Measurements from ENCODE around the gene FBXL12. TPM values are rescaled to one million over a fixed set of nuclear protein-coding genes. Genes with fewer than 3 reads are reported as not detected.

FBXL12 gene, protein sequence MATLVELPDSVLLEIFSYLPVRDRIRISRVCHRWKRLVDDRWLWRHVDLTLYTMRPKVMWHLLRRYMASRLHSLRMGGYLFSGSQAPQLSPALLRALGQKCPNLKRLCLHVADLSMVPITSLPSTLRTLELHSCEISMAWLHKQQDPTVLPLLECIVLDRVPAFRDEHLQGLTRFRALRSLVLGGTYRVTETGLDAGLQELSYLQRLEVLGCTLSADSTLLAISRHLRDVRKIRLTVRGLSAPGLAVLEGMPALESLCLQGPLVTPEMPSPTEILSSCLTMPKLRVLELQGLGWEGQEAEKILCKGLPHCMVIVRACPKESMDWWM
- total RNA-seq, result 23.4 and 23.7 TPM in 2 replicates

DNA sequence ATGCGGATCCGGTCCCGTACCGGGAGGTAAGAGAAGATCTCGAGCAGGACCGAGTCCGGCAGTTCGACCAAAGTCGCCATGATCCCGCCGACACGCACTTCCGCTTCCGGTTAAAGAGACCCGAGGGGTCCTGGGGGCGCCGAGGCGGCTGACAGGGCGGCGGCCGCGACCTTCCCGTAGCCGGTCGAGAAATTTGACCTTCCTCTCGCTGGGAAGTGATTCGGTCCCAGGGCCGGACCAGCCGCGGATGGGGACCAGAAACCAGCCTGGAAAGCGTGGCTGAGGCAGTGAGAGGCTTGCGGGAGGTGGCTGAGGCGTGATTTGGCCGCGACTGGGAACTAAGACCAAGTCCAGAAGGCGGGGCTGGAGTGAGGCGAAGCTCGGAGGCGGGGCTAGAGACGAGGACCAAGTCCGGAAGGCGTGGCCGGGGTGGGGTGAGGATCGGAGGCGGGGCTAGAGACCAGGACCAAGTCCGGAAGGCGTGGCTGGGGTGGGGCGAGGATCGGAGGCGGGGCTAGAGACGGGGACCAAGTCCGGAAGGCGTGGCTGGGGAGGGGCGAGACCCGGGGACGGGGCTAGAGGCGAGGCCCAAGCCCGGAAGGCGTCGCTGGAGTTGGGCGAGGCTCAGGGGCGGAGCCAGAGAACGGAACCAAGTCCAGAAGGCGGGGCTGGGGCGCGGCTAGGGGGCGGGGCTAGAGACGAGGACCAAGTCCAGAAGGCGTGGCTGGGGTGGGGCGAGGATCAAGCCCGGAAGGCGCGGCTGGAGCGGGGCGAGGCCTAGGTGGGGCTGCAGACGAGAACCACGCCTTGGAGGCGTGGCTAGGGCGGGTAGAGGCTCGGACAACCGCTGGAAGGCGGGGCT, at the start of gene FBXL12:
Gene FBXL12 (minus strand): TSS at position 346 of the 862 bp plus-strand sequence. CDS start 266 bp downstream, at position 80.
- no peaks in the 10 kb centered on the region for H3K27me3 Mint-ChIP-seq (ENCODE audit: low read depth)
- H3K36me3 Mint-ChIP-seq (ENCODE audit: low read depth), result peaks cover 33% of the 10 kb centered on the region
- intact Hi-C loops (cut with micrococcal nuclease), result loop anchor here (1.0 to 5.0 kb wide), 5 partner anchors 8 to 1143 kb away; partner anchors contain the start of genes SMARCA4, UBL5 and ZNF561
- peaks cover 19% of the 10 kb centered on the region for H3K9me3 Mint-ChIP-seq
- DNase-seq (ENCODE audit: low spot score), result peak; percentile 100
- H3K27ac Mint-ChIP-seq, result peak within 1 kb of the TSS; percentile 87
- peaks cover 21% of the 10 kb centered on the region for H3K4me1 Mint-ChIP-seq (ENCODE audit: low read depth)
- H3K4me3 Mint-ChIP-seq (ENCODE audit: low read depth), result peak within 1 kb of the TSS; percentile 90

DNA sequence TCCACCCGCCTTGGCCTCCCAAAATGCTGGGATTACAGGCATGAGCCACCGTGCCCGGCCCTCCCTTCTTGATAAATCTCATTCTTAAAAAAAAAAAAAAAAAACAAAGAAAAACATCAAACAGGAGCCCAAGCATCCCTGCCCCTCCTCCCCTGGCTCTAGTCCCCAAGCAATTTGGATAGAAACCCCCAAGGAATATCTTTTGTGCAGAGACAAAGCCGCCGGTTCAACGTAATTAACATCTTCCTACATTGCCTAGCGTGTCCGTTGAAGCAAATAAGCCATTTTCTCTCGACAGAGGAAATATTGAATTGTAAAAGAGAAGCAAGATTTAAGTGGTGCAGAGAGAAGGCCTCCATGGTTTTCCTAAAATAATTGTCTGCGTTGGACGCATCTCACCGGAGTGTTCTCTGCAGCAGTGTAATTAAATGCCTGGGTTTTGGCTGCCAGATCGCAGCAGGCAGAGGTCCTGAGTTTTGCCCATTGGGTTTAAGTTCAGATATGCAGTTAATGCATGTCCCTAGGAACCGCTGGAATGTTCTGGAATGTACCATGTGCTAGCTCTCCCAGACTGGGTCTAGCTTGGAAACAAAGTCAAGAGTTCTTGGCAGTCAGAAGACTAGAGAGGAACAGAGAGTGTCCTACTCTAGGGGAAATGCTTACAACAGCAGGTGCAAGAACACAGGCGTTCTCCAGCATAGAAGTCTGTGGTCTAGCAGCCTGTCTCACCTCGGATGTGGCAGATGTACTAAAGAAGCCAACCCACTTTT, 47.0 kb upstream of the FBXL12 start:
- DNase-seq (ENCODE audit: low spot score), result peak; percentile 35
- intact Hi-C loops (cut with micrococcal nuclease), result no loop called here
- peaks cover 43% of the 10 kb centered on the region for H3K4me1 Mint-ChIP-seq (ENCODE audit: low read depth)
- peak overlapping the region; percentile 42 for H3K27ac Mint-ChIP-seq
- peaks cover 2% of the 10 kb centered on the region for H3K27me3 Mint-ChIP-seq (ENCODE audit: low read depth)
- peak overlapping the region; percentile 8 for H3K4me3 Mint-ChIP-seq (ENCODE audit: low read depth)
- no peaks in the 10 kb centered on the region for H3K36me3 Mint-ChIP-seq (ENCODE audit: low read depth)
- H3K9me3 Mint-ChIP-seq, result no peaks in the 10 kb centered on the region

DNA sequence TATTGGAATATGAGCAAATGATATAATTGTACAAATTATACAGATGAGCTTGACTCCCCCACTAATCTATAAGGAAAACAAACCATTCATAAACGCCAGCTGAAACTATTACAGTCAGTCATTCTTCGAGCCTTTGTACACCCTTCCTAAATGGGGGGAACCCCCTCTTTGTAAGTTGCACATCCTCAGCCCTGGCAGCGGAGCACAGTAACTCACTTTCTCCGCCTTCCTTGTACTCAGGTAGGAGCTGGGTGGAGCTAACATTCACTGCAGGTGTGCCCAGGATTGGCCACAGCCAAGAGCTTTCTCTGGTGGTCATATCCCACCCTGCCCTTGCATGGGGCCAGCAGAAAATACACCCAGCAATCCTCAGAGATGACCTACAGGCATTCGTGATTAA, 44.9 kb upstream of the FBXL12 start:
- no peaks in the 10 kb centered on the region for H3K9me3 Mint-ChIP-seq
- peak overlapping the region; percentile 87 for H3K4me3 Mint-ChIP-seq (ENCODE audit: low read depth)
- peaks cover 54% of the 10 kb centered on the region for H3K4me1 Mint-ChIP-seq (ENCODE audit: low read depth)
- H3K36me3 Mint-ChIP-seq (ENCODE audit: low read depth), result no peaks in the 10 kb centered on the region
- no peak for DNase-seq (ENCODE audit: low spot score)
- intact Hi-C loops (cut with micrococcal nuclease), result no loop called here
- H3K27ac Mint-ChIP-seq, result peak overlapping the region; percentile 94
- H3K27me3 Mint-ChIP-seq (ENCODE audit: low read depth), result peaks cover 2% of the 10 kb centered on the region

DNA sequence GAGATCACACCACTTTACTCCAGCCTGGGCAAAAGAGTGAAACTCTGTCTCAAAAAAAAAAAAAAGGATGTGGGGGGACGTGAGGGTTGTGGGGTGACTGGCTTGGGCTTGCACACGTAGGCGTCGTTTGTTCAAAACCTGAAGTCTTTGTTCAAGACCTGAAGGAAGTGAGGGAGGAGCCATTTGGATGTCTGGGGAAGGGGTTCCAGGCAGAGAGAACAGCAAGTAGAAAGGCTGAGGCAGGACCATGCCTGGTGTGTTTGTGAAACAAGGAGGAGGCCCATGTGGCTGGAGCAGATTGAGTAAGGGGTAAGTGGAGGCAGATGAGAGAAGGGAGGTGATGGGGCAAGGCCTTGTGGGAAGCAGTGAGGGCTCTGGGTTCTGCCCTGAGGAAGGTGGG, 44.1 kb upstream of the FBXL12 start:
- H3K36me3 Mint-ChIP-seq (ENCODE audit: low read depth), result peaks cover 3% of the 10 kb centered on the region
- H3K27ac Mint-ChIP-seq, result peak overlapping the region; percentile 94
- intact Hi-C loops (cut with micrococcal nuclease), result no loop called here
- peak; percentile 20 for DNase-seq (ENCODE audit: low spot score)
- H3K9me3 Mint-ChIP-seq, result no peaks in the 10 kb centered on the region
- peaks cover 63% of the 10 kb centered on the region for H3K4me1 Mint-ChIP-seq (ENCODE audit: low read depth)
- peaks cover 2% of the 10 kb centered on the region for H3K27me3 Mint-ChIP-seq (ENCODE audit: low read depth)
- H3K4me3 Mint-ChIP-seq (ENCODE audit: low read depth), result peak overlapping the region; percentile 87

DNA sequence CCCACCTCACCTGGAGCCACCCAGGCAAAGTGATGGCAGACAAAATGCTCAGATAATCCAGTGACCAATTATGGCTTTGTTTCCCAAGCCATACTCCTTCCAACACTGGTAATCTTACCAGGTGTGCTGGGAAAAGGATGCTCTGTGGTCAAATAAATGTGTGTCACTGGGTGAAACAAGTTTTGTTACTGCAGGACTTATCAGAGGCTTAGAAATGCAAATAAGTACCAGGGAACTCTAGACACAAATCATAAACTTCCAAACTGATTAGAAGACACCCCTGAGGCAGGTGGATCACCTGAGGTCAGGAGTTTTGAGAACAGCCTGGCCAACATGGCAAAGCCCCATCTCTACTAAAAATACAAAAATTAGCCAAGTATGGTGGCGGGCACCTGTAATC, 42.6 kb upstream of the FBXL12 start:
- Mint-ChIP-seq H3K27ac (no peak overlapping the region), H3K4me3 (ENCODE audit: low read depth) (no peak overlapping the region), H3K9me3 (no peaks in the 10 kb centered on the region), H3K36me3 (ENCODE audit: low read depth) (peaks cover 8% of the 10 kb centered on the region), H3K4me1 (ENCODE audit: low read depth) (peaks cover 72% of the 10 kb centered on the region), H3K27me3 (ENCODE audit: low read depth) (no peaks in the 10 kb centered on the region)
- no peak for DNase-seq (ENCODE audit: low spot score)
- intact Hi-C loops (cut with micrococcal nuclease), result no loop called here

DNA sequence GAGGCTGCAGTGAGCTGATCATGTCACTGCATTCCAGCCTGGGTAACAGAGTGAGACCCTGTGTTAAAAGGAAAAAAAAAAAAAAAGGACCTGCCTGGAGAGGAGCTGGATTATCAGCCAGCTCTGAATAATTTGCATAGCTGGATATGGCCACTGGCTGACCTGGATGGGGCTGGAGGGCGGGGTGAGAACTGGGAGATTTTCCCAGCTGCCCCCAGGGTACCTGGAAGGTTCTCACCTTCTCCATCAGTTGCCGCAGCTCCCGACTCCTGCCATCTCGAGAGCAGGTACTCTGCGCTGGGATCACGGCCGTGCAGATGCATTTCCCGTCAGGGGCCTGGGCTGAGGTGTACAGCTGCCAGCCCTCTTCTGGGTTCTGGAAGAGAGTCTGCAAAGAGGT, 41.5 kb upstream of the FBXL12 start:
- Mint-ChIP-seq H3K4me3 (ENCODE audit: low read depth) (no peak overlapping the region), H3K9me3 (no peaks in the 10 kb centered on the region), H3K27ac (no peak overlapping the region), H3K27me3 (ENCODE audit: low read depth) (no peaks in the 10 kb centered on the region), H3K4me1 (ENCODE audit: low read depth) (peaks cover 64% of the 10 kb centered on the region), H3K36me3 (ENCODE audit: low read depth) (peaks cover 10% of the 10 kb centered on the region)
- intact Hi-C loops (cut with micrococcal nuclease), result no loop called here
- DNase-seq (ENCODE audit: low spot score), result no peak

DNA sequence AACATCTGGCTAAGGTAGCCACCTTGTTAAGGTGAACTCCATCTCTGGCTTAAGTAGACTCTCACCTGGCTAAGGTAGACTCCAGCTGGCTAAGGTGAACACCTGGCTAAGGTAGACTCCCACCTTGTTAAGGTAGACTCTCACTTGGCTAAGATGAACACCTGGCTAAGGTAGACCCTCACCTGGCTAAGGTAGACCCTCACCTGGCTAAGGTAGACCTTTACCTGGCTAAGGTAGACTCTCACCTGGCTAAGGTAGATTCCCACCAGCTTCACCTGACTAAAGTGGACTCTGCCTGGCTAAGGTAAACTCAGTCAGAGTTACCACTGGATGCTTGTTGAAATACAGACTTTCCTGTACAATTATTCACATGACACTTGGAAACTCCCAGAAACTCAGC, 39.9 kb upstream of the FBXL12 start:
- DNase-seq (ENCODE audit: low spot score), result no peak
- intact Hi-C loops (cut with micrococcal nuclease), result loop anchor here (2.0 kb wide), 1 partner anchor 56 kb away; no protein-coding TSS in a partner anchor
- H3K4me3 Mint-ChIP-seq (ENCODE audit: low read depth), result no peak overlapping the region
- peaks cover 55% of the 10 kb centered on the region for H3K4me1 Mint-ChIP-seq (ENCODE audit: low read depth)
- no peaks in the 10 kb centered on the region for H3K9me3 Mint-ChIP-seq
- peak overlapping the region; percentile 77 for H3K27ac Mint-ChIP-seq
- peaks cover 13% of the 10 kb centered on the region for H3K36me3 Mint-ChIP-seq (ENCODE audit: low read depth)
- no peaks in the 10 kb centered on the region for H3K27me3 Mint-ChIP-seq (ENCODE audit: low read depth)

DNA sequence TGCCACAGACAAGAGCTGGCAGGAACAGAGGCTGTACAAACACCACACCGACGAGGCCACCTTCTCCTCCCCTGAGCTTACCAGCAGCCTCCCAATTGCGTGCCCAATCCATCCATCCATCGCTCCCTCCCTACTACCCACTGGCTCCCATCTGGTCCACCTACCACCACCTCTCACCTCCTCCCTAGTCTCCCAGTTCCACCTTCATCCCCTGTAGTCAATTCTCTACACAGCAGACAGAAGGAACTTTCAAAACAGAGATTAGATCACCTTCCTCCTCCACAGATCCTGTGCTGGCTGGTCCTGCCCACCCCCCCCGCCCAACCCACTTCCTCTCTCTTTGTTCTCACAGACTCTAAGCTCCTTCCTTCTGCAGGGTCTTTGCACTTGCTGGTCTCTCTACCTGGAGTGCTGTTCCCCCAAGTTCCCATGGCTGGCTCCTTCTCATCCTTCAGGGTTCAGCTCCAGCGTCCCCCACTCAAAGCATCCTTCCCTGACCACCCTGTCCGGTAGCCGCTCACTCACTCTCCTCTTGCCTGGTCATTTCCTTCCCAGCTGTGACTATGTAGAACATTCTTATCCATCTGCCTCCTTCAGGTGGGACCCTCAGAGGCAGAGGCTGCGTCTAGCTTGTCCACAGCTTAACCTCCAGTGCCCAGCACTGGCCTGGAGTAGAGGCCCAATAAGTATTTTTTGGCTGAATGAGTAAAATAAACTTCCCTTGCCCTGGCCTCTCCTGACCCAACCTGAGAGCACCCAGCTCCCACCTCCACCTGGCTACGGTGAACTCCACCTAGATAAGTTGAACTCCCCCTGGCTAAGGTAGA, 39.3 kb upstream of the FBXL12 start:
- Mint-ChIP-seq H3K27ac (peak overlapping the region; percentile 77), H3K4me1 (ENCODE audit: low read depth) (peaks cover 49% of the 10 kb centered on the region), H3K36me3 (ENCODE audit: low read depth) (peaks cover 16% of the 10 kb centered on the region), H3K27me3 (ENCODE audit: low read depth) (no peaks in the 10 kb centered on the region), H3K9me3 (no peaks in the 10 kb centered on the region), H3K4me3 (ENCODE audit: low read depth) (peak overlapping the region; percentile 72)
- intact Hi-C loops (cut with micrococcal nuclease), result loop anchor here (2.0 kb wide), 1 partner anchor 57 kb away; no protein-coding TSS in a partner anchor
- no peak for DNase-seq (ENCODE audit: low spot score)

DNA sequence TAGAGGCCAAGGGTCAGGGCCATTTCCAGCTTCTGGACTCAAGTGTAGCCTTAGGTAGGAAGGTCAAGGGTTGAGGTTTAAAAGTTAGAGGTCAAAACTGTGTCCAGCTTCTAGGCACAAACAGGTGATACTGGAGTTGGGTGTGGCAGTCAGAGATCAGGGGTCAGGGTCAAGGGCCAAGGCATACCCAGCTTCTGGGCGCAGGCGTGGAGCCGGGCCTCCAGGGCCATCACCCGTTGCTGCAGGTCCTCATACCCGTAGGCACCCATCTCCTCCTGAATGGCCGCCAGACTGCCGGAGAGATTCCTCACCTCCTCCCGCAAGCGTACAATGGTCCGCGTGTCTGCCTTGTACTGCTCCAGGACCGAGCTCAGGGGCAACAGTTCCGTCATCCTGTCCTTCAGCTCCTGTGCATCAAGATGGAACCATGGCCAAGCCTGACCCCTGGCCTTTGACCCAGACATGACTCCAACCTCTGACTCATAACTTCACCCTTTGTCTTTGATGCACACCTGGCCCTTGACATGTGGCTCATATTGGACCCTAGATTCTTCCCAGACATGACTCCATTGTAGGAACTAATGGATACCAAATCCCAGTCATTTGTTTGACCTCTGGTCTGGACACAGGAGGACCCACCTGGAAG, 38.3 kb upstream of the FBXL12 start:
- DNase-seq (ENCODE audit: low spot score), result no peak
- Mint-ChIP-seq H3K36me3 (ENCODE audit: low read depth) (peaks cover 21% of the 10 kb centered on the region), H3K27me3 (ENCODE audit: low read depth) (no peaks in the 10 kb centered on the region), H3K4me1 (ENCODE audit: low read depth) (peaks cover 44% of the 10 kb centered on the region), H3K27ac (no peak overlapping the region), H3K4me3 (ENCODE audit: low read depth) (peak overlapping the region; percentile 72), H3K9me3 (no peaks in the 10 kb centered on the region)
- intact Hi-C loops (cut with micrococcal nuclease), result no loop called here

DNA sequence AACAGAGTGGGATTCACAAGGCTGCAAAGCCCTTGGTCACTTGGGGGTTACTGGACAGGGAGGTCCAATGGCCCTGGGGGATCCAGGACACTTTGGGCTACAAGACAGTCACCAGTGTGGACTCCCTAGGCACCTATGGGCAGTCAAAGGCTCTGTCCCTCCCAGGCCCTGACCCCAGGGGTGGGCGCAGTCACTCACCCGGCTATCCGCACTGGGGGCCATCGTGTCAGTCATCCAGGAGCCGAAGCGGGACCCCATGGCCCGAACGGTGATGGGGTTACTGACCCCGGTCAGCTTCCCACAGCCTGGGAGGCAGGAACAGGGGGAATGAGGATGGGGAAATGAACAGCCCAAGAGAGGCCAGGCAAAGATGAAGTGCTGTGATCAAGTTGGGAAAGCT, 37.7 kb upstream of the FBXL12 start:
- intact Hi-C loops (cut with micrococcal nuclease), result no loop called here
- no peak for DNase-seq (ENCODE audit: low spot score)
- no peaks in the 10 kb centered on the region for H3K27me3 Mint-ChIP-seq (ENCODE audit: low read depth)
- peaks cover 24% of the 10 kb centered on the region for H3K36me3 Mint-ChIP-seq (ENCODE audit: low read depth)
- peak overlapping the region; percentile 5 for H3K4me3 Mint-ChIP-seq (ENCODE audit: low read depth)
- no peak overlapping the region for H3K27ac Mint-ChIP-seq
- H3K9me3 Mint-ChIP-seq, result no peaks in the 10 kb centered on the region
- H3K4me1 Mint-ChIP-seq (ENCODE audit: low read depth), result peaks cover 38% of the 10 kb centered on the region

DNA sequence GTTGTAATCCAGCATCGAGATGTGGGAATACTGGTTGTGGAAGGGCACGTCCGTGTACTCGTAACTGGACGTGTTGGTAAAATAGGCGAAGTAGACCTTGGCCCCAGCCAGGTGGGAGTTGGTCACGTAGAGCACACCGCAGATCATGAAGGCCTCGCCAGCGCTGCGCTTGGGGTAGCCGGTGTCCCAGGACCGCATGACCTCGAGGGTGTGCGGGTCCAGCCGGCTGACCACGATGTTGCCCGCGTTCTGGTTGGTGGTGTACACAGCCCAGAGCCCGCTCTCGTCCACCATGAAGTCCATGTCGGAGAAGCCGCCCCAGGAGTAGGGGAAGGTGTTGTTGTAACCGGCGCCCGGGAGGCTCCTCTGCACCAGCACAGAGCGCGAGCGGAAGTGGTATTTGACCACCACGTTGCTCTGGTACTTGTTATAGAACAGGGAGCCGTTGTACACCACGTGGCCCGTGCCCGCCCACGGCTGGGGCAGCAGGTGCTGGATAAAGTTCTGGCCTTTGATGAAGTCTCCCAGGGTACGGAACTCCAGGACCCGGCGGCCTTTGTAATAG, 35.5 kb upstream of the FBXL12 start:
- no peaks in the 10 kb centered on the region for H3K9me3 Mint-ChIP-seq

More for the DNA sequence above, 35.5 kb upstream of the FBXL12 start:
- intact Hi-C loops (cut with micrococcal nuclease), result no loop called here
- Mint-ChIP-seq H3K27ac (no peak overlapping the region), H3K4me1 (ENCODE audit: low read depth) (peaks cover 26% of the 10 kb centered on the region), H3K4me3 (ENCODE audit: low read depth) (no peak overlapping the region), H3K36me3 (ENCODE audit: low read depth) (peaks cover 24% of the 10 kb centered on the region), H3K27me3 (ENCODE audit: low read depth) (no peaks in the 10 kb centered on the region)
- no peak for DNase-seq (ENCODE audit: low spot score)

Measured in activated T-helper 2 cell treated with anti-CD3 and anti-CD28 coated beads, Interferon-gamma antibody, Interleukin-2, Interleukin-4, amounts not matched to agents 10 μg/mL and 5 μg/mL and 100 μg/mL, durations not matched to agents 14 hours and 24 hours and 36 hours (primary cell).